Lung (tissue), 12 donors: ENCODE results near the gene IZUMO1. TPM values are rescaled to one million over a fixed set of nuclear protein-coding genes. Genes with fewer than 3 reads are reported as not detected.

Source experiments
- ATAC-seq: fragments of 200-7000 bp; cut with Tn5 transposase; one replicate; pipeline ENCODE4 v1.9.1; 2020; ENCODE audit warnings: moderate number of reproducible peaks; ENCODE audit not compliant: insufficient read depth, low FRiP score
- DNase-seq, 3 donors: peaks; one replicate each; pipeline ENCODE4 v3.0.0-alpha.2; 2013 to 2017
- H3K27ac ChIP-seq, 2 donors: one replicate each; pipeline ENCODE4 v1.5.1; 2013; ENCODE audit warnings: mild to moderate bottlenecking in 2 of 2, moderate library complexity in 2 of 2, control low read depth in 1 of 2, inconsistent platforms in 1 of 2, low read depth in 1 of 2, low read length in 1 of 2
- H3K27me3 ChIP-seq, 3 donors: one replicate each; pipeline ENCODE4 v1.5.1; 2013; ENCODE audit warnings: low read length in 2 of 3; ENCODE audit not compliant: control insufficient read depth in 3 of 3, insufficient read depth in 3 of 3
- H3K36me3 ChIP-seq, 4 donors: one replicate each; pipeline ENCODE4 v1.5.1; 2013; ENCODE audit warnings: low read length in 4 of 4, mild to moderate bottlenecking in 1 of 4, moderate library complexity in 1 of 4; ENCODE audit not compliant: control insufficient read depth in 4 of 4, insufficient read depth in 4 of 4
- H3K4me1 ChIP-seq, 5 donors: one replicate each; pipeline ENCODE4 v1.5.1; 2013; ENCODE audit warnings: low read length in 5 of 5, mild to moderate bottlenecking in 2 of 5, moderate library complexity in 1 of 5; ENCODE audit not compliant: control insufficient read depth in 5 of 5, insufficient read depth in 5 of 5
- H3K4me3 ChIP-seq: one replicate; pipeline ENCODE4 v1.5.1; 2013; ENCODE audit warnings: mild to moderate bottlenecking, control low read depth, moderate library complexity
- H3K9ac ChIP-seq, 2 donors: one replicate each; pipeline ENCODE4 v1.5.1; 2013; ENCODE audit warnings: low read length in 2 of 2, control low read depth in 1 of 2; ENCODE audit not compliant: insufficient read depth in 1 of 2
- H3K9me3 ChIP-seq, 4 donors: one replicate each; pipeline ENCODE4 v1.5.1; 2013; ENCODE audit warnings: low read length in 3 of 4, mild to moderate bottlenecking in 1 of 4, moderate library complexity in 1 of 4; ENCODE audit not compliant: control insufficient read depth in 4 of 4, insufficient read depth in 3 of 4
- WGBS, 2 donors: extraction: QIAGEN DNeasy Blood & Tissue Kit; methylation state at CpG; one replicate each; pipeline ENCODE4 v1.1.7; 2013; 5-methylcytosine and 5-hydroxymethylcytosine counted together
- polyA plus RNA-seq, 2 donors: library from polyadenylated mRNA; stranded (reverse); fragments of 200-250 nt; gene quantifications; one replicate each; pipeline ENCODE4 v1.2.1, GENCODE V29; 2013
- total RNA-seq, 2 donors: library from RNA; depleted of rRNA in 1 of 2; stranded (reverse); fragments of >200 nt in 1 of 2; gene quantifications; one replicate each; pipeline ENCODE4 v1.2.1, GENCODE V29; 2014 to 2021
- TF ChIP-seq, protein P1 (sequence below): IDR thresholded peaks from 2 replicates; pipeline ENCODE4 v1.5.1; 2012; ENCODE audit warnings: mild to moderate bottlenecking; ENCODE audit errors: control extremely low read depth, extremely low read depth
- donor health status: control.
- donor health status: control.
- donor health status: Bipolar disorder and iron deficiency.
- donor health status: healthy.
- donor health status: DM: yes; HTN: yes; CAD: no.

Gene IZUMO1
- total and polyA plus RNA-seq, 4 donors, result 0.97 to 3.1 (median 1.8) TPM

DNA sequence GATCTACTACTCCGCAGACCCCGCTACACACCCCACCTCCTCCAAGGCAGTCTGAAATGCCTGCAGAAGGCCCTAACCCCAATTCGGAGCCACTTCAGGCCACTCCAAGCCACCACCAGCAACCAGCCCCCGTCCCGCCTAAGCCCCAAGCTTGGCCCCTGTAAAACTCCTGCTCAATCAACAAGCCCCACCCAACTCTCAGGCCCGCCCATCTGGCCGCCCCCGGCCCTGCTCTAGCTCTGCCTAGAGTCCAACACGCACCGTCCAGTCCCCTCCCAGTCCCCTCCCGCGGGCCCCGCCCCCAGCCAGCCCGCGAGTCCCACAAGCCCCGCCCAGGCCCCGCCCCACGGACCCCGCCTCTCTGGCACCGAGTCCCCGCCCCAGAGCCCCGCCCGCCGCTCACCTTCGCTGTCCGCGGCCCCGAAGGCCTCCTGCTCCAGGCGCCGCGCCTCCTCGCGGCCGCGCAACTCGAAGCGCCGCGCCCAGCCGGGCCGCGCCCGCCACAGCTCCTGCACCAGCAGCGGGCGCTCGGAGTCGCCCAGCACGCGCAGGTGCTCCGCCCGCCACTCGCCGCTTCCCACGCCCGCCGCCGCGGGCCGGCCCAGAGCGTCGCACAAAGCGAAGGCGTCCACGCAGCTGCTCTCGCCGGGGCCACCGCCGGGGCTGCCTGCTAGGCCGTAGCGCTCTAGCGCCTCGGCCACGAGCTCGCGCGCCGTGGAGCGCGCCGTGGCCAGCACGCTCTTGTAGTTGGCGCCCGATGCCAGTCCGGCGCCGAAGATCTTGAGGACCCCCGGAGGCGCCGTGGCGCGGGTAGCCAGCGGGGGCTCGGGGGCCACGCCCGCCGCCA, 7.9 kb downstream of the IZUMO1 start:
- Histone ChIP-seq H3K27ac (peak overlapping the region; percentile 68 to 80), H3K27me3 (peaks cover 0 to 16% (median 9%) of the 10 kb centered on the region in 3 donors), H3K9ac (peak overlapping the region in 1 of 2 donors; percentile 32), H3K36me3 (peaks cover 0 to 7% (median 0%) of the 10 kb centered on the region in 4 donors), H3K4me3 (peak overlapping the region; percentile 58), H3K4me1 (peaks cover 0 to 18% (median 0%) of the 10 kb centered on the region in 5 donors), H3K9me3 (no peaks in the 10 kb centered on the region)
- ATAC-seq, result peak; percentile 93
- TF ChIP-seq, protein P1, sequence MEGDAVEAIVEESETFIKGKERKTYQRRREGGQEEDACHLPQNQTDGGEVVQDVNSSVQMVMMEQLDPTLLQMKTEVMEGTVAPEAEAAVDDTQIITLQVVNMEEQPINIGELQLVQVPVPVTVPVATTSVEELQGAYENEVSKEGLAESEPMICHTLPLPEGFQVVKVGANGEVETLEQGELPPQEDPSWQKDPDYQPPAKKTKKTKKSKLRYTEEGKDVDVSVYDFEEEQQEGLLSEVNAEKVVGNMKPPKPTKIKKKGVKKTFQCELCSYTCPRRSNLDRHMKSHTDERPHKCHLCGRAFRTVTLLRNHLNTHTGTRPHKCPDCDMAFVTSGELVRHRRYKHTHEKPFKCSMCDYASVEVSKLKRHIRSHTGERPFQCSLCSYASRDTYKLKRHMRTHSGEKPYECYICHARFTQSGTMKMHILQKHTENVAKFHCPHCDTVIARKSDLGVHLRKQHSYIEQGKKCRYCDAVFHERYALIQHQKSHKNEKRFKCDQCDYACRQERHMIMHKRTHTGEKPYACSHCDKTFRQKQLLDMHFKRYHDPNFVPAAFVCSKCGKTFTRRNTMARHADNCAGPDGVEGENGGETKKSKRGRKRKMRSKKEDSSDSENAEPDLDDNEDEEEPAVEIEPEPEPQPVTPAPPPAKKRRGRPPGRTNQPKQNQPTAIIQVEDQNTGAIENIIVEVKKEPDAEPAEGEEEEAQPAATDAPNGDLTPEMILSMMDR, result peak; percentile 32
- peak; percentile 88 to 94 (median 91) for DNase-seq
- WGBS, 2 donors, result 1 to 3% methylated on average over 49 to 96 of the region's 96 CpGs

DNA sequence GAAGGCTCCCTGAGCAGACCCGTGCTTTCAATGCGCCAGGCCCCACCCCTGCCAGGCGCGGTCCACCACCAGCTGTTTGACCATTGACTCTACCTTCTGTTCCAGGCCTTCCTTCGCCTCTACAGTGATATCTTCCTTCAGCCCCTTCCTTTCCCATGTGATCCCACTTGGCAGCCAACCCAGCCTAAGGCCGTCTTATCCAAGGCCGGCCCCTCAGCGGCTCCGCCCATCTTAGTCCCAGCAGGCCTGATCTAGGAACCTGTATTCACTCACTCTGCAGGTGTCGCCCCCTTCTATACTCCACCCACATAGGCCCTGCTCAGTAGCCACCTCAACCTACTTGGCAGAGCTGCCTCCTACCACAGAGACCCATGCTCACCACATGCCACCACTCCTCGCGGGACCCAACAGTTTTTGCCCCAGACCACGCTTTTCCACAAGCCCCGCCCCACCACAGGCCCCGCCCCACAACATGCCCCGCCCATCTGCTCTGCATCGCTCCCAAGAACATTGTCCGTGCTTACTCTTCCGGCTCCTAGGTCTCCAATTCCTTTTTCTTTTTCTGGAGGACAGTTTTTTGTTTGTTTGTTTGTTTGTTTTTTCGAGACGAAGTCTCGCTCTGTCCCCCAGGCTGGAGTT, 9.2 kb downstream of the IZUMO1 start:
- DNase-seq (no peak), ATAC-seq (no peak)
- Histone ChIP-seq H3K9ac (no peak overlapping the region), H3K36me3 (peaks cover 0 to 8% (median 0%) of the 10 kb centered on the region in 4 donors), H3K27ac (no peak overlapping the region), H3K4me3 (no peak overlapping the region), H3K9me3 (no peaks in the 10 kb centered on the region), H3K27me3 (peaks cover 0 to 16% (median 9%) of the 10 kb centered on the region in 3 donors), H3K4me1 (peaks cover 0 to 18% (median 0%) of the 10 kb centered on the region in 5 donors)
- TF ChIP-seq, protein P1, result no peak
- WGBS, 2 donors, result 60 to 72% methylated on average over 22 of the region's 22 CpGs

DNA sequence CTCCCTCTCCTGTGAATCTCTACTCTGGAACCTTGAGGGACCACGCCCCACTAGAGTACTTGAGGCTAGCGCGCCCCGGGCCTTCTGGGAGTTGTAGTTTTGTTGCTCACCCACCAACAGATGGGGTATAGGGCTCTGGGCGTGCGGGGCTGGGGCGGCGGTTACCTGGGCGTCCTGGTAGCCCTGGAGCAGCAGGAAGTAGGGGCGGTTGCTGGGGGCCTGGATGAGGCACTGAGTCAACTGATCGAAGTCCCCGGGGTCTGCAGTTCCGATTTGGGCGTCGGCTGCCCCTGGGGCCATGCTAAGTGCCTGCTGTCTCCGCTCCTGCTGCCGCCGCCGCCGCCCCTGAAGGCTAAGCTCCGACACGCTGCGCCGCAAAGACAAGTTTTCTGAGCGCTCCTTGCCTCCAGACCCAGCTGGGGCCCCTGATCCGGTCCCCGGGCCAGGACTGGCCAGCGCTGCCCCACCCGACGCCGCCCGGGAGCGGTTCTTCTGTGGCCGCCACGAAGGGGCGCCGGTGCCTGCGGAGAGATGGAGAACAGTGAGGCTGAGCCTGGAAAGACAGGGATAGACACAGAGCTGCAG, 11.6 kb downstream of the IZUMO1 start:
- ATAC-seq (no peak), DNase-seq (no peak)
- WGBS, 2 donors, result 54 to 78% methylated on average over 29 to 38 of the region's 38 CpGs
- H3K36me3 ChIP-seq, result peaks cover 0 to 8% (median 0%) of the 10 kb centered on the region in 4 donors
- peaks cover 0 to 6% (median 5%) of the 10 kb centered on the region in 3 donors for H3K27me3 ChIP-seq
- H3K4me1 ChIP-seq, result peaks cover 0 to 11% (median 0%) of the 10 kb centered on the region in 5 donors
- no peak overlapping the region for H3K27ac ChIP-seq
- TF ChIP-seq, protein P1, result no peak
- no peaks in the 10 kb centered on the region for H3K9me3 ChIP-seq
- H3K4me3 ChIP-seq, result no peak overlapping the region
- H3K9ac ChIP-seq, result no peak overlapping the region
